OCI-M2 (cell line): ENCODE measurements around the gene KDELR3.

Experiments
- DNase-seq: peaks from one replicate; lab custom pipeline; 2025; ENCODE audit not compliant: unreplicated experiment; lab: John Stamatoyannopoulos, UW

The KDELR3 gene

GRCh38 chr22:38467904-38468442 is at the start of gene KDELR3:
KDELR3 (plus strand) TSS chr22:38468096; CDS start chr22:38468234, 138 bp downstream.
- no peak for DNase-seq

- no peak for DNase-seq
Measured at GRCh38 chr22:38418589-38418988, 49.3 kb upstream of the KDELR3 start.

GRCh38 chr22:38419121-38419857 is 48.6 kb upstream of the KDELR3 start:
- DNase-seq, result no peak

GRCh38 chr22:38419858-38420160 is 48.1 kb upstream of the KDELR3 start:
- DNase-seq, result no peak

- DNase-seq, result no peak
Measured at GRCh38 chr22:38420734-38421133, 47.2 kb upstream of the KDELR3 start.

- no peak for DNase-seq
Measured at GRCh38 chr22:38422611-38423511, 45.0 kb upstream of the KDELR3 start.

GRCh38 chr22:38423512-38424503 is 44.1 kb upstream of the KDELR3 start:
- DNase-seq, result no peak

- no peak for DNase-seq
Measured at GRCh38 chr22:38424525-38425080, 43.3 kb upstream of the KDELR3 start.

GRCh38 chr22:38426628-38427027 is 41.3 kb upstream of the KDELR3 start:
- DNase-seq, result no peak

GRCh38 chr22:38427465-38427864 is 40.4 kb upstream of the KDELR3 start:
- no peak for DNase-seq

GRCh38 chr22:38427940-38428339 is 40.0 kb upstream of the KDELR3 start:
- no peak for DNase-seq

GRCh38 chr22:38428714-38429113 is 39.2 kb upstream of the KDELR3 start:
- no peak for DNase-seq

- no peak for DNase-seq
Measured at GRCh38 chr22:38429499-38430068, 38.3 kb upstream of the KDELR3 start.

GRCh38 chr22:38431266-38432010 is 36.5 kb upstream of the KDELR3 start:
- DNase-seq, result no peak

- DNase-seq, result no peak
Measured at GRCh38 chr22:38432264-38432663, 35.6 kb upstream of the KDELR3 start.

GRCh38 chr22:38433871-38434270 is 34.0 kb upstream of the KDELR3 start:
- no peak for DNase-seq

- DNase-seq, result no peak
Measured at GRCh38 chr22:38435010-38435409, 32.9 kb upstream of the KDELR3 start.

- DNase-seq, result no peak
Measured at GRCh38 chr22:38435965-38436364, 31.9 kb upstream of the KDELR3 start.

GRCh38 chr22:38436629-38437395 is 31.1 kb upstream of the KDELR3 start:
- no peak for DNase-seq
